Gastroesophageal sphincter (tissue), 3 donors: ENCODE data around the gene LPAR5.

Experiments used
- CTCF ChIP-seq, 4 experiments: fragments of 200-600 bp in 2 of 4; fragments of 450-650 bp in 2 of 4; sonication (generic) in 1 of 4; IDR thresholded peaks; one replicate each; pipeline ENCODE4 v1.5.1; 2017 to 2019; ENCODE audit warnings: antibody characterized with exemption in 4 of 4, mild to moderate bottlenecking in 2 of 4, moderate library complexity in 2 of 4
- EP300 ChIP-seq: sonication (generic); formaldehyde crosslinking; IDR thresholded peaks from one replicate; pipeline ENCODE4 v1.6.1; 2017; ENCODE audit warnings: antibody characterized with exemption, mild to moderate bottlenecking
- POLR2AphosphoS5 ChIP-seq: sonication (generic); formaldehyde crosslinking; IDR thresholded peaks from one replicate; pipeline ENCODE4 v1.6.1; 2017; ENCODE audit warnings: antibody characterized with exemption

GRCh38 chr12:6573001-6573400, 62.8 kb downstream of the LPAR5 start:
- TF ChIP-seq CTCF (IDR thresholded peaks at IDR 0.05), result no peak
- no peak for TF ChIP-seq POLR2AphosphoS5
- no peak for TF ChIP-seq EP300
